Left kidney (tissue), 8 donors: Measurements from ENCODE around the gene CHCHD2. TPM values are rescaled to one million over a fixed set of nuclear protein-coding genes. Genes with fewer than 3 reads are reported as not detected.
A peak's percentile ranks its signal among the peaks of the same experiment; 100 is the strongest.
"Not testable (repeated sequence)": the region's sequence is repeated elsewhere in the genome, so short reads cannot be mapped to it uniquely, and the experiment has no call there.

Source experiments
- DNase-seq: peaks from one replicate; pipeline ENCODE4 v3.0.0-alpha.2; 2013
- long read RNA-seq, 8 donors: transcript quantifications; one replicate each; lab custom pipeline, GENCODE V29; 2026
- polyA plus RNA-seq: library from polyadenylated mRNA; unstranded; fragments of 120-200 nt; gene quantifications from one replicate; pipeline ENCODE4 v1.2.1, GENCODE V29; 2013; ENCODE audit not compliant: insufficient read length

CHCHD2 gene, protein sequence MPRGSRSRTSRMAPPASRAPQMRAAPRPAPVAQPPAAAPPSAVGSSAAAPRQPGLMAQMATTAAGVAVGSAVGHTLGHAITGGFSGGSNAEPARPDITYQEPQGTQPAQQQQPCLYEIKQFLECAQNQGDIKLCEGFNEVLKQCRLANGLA
- 208 TPM for polyA plus RNA-seq
- long read RNA-seq, donor 1, transcript CHCHD2-202 (3 exons, 694 nt): minor isoform, 20 of 423 reads
- long read RNA-seq, donor 1, transcript CHCHD2-201 (4 exons, 901 nt): major isoform, 281 of 423 reads
- long read RNA-seq, donor 1, partial matches to known transcripts: 112 of 423 reads
- long read RNA-seq, donor 1, other reads (novel, unspliced or antisense): 10 of 423 reads
- long read RNA-seq, donor 2, transcript CHCHD2-202 (3 exons, 694 nt): minor isoform, 5 of 396 reads
- long read RNA-seq, donor 2, transcript CHCHD2-201 (4 exons, 901 nt): major isoform, 270 of 396 reads
- long read RNA-seq, donor 2, partial matches to known transcripts: 106 of 396 reads
- long read RNA-seq, donor 2, other reads (novel, unspliced or antisense): 15 of 396 reads
- long read RNA-seq, donor 3, transcript CHCHD2-201 (4 exons, 901 nt): major isoform, 228 of 328 reads
- long read RNA-seq, donor 3, transcript CHCHD2-202 (3 exons, 694 nt): minor isoform, 5 of 328 reads
- long read RNA-seq, donor 3, partial matches to known transcripts: 81 of 328 reads
- long read RNA-seq, donor 3, other reads (novel, unspliced or antisense): 14 of 328 reads
- long read RNA-seq, donor 4, transcript CHCHD2-201 (4 exons, 901 nt): major isoform, 35 of 60 reads
- long read RNA-seq, donor 4, partial matches to known transcripts: 21 of 60 reads
- long read RNA-seq, donor 4, other reads (novel, unspliced or antisense): 0 of 60 reads
- long read RNA-seq, donor 5, transcript CHCHD2-201 (4 exons, 901 nt): major isoform, 535 of 711 reads
- long read RNA-seq, donor 5, transcript CHCHD2-202 (3 exons, 694 nt): minor isoform, 9 of 711 reads
- long read RNA-seq, donor 5, partial matches to known transcripts: 135 of 711 reads
- long read RNA-seq, donor 5, other reads (novel, unspliced or antisense): 32 of 711 reads
- long read RNA-seq, donor 6, transcript CHCHD2-201 (4 exons, 901 nt): major isoform, 431 of 621 reads
- long read RNA-seq, donor 6, transcript CHCHD2-202 (3 exons, 694 nt): minor isoform, 17 of 621 reads
- long read RNA-seq, donor 6, partial matches to known transcripts: 159 of 621 reads
- long read RNA-seq, donor 6, other reads (novel, unspliced or antisense): 14 of 621 reads
- long read RNA-seq, donor 7, transcript CHCHD2-201 (4 exons, 901 nt): major isoform, 440 of 601 reads
- long read RNA-seq, donor 7, transcript CHCHD2-202 (3 exons, 694 nt): minor isoform, 13 of 601 reads
- long read RNA-seq, donor 7, partial matches to known transcripts: 127 of 601 reads
- long read RNA-seq, donor 7, other reads (novel, unspliced or antisense): 21 of 601 reads
- long read RNA-seq, donor 8, transcript CHCHD2-201 (4 exons, 901 nt): major isoform, 136 of 166 reads
- long read RNA-seq, donor 8, partial matches to known transcripts: 22 of 166 reads
- long read RNA-seq, donor 8, other reads (novel, unspliced or antisense): 8 of 166 reads

DNA sequence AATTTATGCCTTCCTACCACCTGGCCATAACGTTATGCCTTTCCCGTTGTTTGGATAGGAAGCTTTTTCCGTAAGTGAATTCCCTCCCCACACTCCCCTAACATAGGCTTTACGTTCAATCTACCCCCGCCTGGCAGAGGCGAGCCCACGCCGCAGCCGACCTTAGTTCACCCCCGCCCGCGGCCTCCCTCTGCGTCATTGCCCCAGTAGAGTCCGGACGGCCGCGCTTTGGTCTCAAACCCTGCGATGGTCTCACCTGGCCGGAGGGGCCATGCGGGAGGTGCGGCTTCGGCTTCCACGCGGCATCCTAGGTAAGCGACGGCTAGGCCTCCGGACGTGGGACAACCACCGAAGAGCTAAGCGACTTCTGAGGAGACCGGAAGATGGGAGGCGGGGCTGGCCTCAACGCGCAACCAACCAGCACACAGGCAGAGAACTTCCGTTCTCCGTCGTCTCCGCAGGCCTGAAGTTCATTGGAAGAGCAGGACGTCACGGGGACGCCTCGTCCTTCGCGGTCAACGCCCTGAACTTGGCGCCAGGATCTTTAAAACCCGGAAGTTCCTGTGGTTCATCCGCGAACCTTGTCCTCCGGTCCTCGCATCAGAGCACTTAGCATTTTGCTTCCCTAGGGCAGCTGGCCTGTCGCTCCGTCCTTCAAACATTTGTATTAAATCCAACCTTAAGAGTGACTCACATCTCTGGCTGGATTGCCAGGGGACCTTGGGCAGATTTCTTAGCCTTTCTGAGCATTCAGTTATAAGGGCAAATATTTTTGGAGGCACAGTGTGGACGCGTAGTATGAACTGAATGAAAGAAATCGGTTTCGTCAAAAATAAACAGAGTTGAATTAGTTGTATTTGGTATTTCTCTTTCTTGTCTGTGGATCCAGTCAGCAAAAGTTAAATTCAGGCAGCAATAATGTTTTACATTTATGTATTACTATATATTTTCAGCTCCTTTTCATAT lies at the start of gene CHCHD2:
TSS of gene CHCHD2 (minus strand) at position 369 of the 966 bp plus-strand sequence. CDS start at position 306, 63 bp downstream.
- peak; percentile 96 for DNase-seq

DNA sequence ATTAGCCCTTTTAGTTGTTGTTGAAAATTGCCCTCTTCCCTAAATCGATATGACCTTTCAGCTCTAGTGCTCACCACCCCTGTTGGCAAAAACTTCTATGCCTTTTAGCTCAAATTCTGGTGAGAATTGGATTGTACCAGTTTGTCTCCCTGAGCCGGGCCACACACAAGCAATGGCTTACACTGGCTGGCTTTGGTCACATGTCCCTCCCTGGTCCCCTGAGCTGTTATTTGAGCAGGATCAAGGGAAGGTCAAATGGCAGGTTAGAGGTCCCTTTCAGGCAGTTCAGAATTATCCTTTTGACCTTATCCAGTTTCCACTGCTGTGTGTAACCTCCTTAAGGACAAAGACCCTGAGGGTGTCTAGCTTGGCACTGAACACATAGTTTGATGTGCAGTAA lies 24.8 kb upstream of the CHCHD2 start:
- not testable (repeated sequence) for DNase-seq

DNA sequence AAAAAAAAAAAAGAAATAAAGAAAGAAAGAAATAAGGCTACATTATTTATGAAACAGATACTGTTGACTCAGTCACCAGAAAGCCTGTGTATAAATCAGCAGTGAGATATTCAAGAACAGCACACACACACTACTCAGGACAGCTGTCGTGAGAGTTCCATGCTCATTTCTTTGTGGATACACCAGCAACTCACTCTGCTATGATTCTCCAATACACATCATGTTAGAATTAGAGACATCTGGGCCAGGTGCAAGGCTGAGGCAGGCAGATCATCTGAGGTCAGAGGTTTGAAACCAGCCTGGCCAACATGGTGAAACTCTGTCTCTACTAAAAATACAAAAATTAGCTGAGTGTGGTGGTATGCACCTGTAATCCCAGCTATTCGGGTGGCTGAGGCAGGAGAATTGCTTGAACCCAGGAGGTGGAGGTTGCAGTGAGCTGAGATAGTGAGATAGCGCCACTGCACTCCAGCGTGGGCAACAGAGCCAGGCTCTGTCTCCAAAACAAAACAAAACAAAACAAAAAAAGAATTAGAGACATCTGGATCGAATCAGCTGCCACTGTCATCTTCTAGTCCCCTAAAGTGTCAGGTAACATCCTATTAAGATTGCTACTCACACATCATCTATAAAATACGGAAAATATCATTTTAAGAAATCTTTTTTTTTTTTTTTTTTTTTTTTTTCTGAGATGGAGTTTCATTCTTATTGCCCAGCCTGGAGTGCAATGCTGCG lies 21.1 kb upstream of the CHCHD2 start:
- no peak for DNase-seq

DNA sequence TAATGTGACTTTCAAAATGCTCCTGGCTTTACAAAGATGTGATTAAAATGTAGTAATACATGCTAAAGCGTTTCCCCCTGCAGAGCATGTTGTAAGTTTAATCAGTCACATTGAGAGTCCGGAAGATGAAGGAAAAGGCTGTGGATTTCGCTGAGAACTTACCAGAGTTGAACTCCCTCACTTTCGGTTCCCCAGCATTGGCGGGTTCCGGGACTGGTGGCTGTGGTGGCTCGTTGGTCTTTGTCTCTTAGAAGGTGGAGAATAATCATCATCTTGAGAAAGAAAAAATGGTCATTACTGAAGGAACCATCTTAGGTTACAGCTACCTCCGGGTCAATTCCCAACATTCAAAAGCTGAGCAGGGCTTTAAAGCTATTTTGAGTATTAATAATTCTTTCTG lies 19.6 kb upstream of the CHCHD2 start:
- DNase-seq: no peak

DNA sequence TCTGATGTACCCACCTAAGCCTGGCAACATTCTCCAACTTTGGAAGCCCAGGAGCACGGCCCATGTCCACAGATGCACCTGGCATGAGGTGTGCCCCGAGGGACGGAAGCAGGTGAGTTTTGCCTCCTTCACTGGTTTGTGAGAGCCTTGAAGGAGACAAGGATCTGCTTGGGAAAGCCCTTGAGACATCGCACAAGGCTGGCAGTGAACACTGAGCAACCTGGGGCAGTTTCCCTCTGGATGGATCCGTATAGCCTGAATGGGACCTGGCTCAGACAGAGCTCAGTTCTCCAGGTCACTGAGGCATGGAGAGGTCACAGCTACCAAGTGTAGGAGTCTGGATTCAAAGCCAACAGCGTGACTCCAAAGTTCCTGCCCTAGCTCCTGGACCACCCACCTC lies 18.7 kb upstream of the CHCHD2 start:
- DNase-seq: no peak

DNA sequence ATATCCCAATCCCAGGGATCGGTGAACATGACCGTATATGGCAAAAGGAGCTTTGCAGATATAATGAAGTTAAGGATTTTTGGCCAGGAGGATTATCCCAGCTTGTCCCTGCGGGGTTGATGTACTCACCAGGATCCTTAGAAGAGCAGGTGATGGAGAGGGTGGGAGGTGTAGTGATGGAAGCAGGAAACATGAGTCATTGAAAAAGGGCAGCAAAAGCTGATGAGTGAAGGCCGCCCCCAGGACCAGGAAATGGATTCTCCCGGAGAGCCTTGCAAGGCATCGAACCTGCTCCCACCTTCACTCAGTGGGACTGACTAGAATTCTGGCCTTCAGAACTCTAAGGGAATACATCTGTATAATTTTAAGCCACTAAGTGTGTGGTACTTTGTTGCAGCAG lies 15.2 kb upstream of the CHCHD2 start:
- no peak for DNase-seq

DNA sequence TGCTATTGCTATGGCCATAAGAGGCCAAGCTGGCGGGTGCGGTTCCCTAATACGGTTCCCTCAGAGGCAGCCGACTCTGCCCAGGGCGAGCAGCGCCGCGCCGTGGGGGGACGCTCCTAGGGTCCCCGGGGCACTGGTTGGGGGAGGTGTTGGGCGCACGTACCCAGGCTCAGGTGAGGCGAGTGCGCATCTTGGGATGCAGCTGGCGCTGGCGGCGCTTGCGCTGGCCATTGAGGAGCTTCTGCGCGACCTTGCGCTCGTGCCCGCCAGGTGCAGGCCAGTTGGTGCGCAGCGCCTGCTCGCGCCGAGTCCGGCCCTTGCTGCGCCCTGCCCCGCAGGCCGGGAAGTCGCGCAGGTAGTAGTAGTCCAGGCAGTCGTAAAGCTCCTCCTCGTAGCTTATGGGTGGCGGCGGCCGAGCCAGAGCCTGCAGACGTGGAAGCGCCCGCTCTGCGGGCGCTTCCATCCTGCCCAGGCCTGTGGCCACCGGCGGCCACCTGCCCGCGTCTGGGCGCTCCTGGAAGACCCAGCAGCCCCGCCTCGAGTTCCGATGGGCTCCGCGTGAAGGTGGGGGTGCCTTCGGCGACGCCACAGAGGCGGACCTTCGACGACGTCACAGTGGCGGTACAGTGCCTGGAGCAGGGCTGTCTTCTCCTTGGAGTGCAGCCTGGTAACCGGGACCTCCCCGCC lies 9.7 kb upstream of the CHCHD2 start, which contains the start of gene NUPR2:
TSS of gene NUPR2 (minus strand) at position 566 of the 687 bp plus-strand sequence. CDS start at position 463, 103 bp downstream.
- peak; percentile 12 for DNase-seq

DNA sequence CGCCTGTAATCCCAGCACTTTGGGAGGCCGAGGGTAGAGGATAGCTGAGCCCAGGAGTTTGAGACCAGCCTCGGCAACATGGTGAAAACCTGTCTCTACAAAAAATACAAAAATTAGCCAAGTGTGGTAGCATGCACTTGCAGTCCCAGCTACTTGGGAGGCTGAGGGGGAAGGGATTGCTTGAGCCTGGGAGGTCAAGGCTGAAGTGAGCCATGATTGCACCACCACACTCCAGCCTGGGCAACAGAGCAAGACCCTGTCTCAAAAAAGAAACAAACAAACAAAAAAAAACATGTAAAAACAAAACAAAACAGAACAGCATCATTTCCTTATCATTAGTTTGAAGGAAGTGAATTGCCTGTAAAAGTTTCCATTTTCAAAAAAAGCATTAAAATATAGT lies 6.0 kb upstream of the CHCHD2 start:
- DNase-seq: not testable (repeated sequence)

DNA sequence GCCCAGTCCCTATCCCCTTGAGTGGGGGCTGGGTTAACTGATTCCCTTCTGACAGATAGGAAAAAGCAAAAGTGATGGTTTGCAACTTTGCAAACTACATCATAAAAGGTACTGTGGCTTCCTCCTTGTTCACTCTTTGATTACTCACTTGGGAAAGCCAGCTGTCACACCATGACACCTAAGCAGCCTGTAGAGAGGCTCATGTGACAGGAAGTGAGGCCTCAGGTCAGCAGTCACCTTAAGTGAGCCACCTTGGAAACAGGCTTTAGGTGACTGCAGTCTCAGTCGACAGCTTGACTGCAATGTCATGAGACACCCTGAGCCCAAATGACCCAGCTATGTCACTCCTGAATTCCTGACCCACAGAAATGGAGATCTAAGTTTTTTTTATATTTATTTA lies 4.3 kb upstream of the CHCHD2 start:
- DNase-seq: no peak

DNA sequence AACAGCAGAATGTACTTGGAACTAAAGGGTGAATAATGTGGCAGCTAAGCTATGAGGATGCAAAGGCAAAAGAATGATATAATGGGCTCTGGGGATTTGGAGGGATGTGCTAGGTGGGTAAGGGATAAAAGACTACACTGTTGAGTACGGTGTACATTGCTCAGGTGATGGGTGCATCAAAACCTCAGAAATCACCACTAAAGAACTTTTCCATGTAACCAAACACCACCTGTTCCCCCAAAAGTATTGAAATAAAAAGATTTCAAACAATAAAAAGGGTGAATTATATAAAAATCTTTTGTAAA lies 1.6 kb upstream of the CHCHD2 start:
- no peak for DNase-seq

DNA sequence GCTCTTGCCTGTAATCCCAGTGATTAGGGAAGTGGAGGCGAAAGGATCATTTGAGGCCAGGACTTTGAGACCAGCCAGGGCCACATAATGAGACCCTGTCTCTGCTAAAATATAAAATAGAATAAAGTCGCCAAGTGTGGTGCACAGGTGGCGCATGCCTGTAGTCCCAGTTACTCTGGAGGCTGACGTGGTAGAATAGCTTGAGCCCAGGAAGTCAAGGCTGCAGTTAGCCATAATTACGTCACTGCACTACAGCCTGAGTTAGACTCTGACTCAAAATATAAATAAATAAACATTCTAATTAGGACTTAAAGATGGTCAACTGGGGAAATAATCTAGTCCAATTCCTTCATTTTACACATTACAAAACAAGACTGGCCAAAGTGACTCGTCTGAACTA lies 768 bp downstream of the CHCHD2 start:
- peak; percentile 24 for DNase-seq

DNA sequence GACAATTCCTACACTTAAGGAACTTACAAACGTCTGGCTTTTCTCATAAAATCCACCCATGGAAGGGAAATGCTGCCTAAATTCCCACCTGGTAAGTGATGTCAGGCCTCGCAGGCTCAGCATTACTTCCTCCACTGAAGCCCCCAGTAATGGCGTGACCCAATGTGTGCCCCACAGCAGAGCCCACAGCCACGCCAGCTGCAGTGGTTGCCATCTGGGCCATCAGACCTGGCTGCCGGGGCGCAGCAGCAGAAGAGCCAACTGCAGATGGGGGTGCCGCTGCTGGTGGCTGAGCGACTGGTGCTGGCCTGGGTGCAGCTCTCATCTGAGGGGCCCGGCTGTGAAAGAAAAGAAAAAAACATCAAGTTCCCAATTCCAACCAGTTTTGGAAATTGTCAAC lies 2.1 kb downstream of the CHCHD2 start:
- not testable (repeated sequence) for DNase-seq

DNA sequence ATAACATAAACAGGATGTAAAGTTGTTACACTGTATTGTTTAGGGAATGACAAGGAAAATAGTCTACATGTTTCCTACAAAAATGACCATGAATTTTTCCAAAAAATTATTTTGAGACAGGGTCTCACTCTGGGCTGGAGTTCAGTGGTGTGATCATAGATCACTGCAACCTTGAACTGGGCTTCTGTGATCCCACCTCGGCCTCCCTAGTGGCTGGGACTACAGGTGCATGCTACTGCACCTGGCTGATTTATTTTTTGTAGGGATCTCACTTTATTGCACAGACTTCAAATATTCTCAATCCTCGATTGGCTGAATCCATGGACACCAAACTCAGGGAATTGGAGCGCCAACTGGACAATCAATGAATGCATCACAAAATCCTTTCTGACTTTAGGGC lies 6.6 kb downstream of the CHCHD2 start:
- no peak for DNase-seq

DNA sequence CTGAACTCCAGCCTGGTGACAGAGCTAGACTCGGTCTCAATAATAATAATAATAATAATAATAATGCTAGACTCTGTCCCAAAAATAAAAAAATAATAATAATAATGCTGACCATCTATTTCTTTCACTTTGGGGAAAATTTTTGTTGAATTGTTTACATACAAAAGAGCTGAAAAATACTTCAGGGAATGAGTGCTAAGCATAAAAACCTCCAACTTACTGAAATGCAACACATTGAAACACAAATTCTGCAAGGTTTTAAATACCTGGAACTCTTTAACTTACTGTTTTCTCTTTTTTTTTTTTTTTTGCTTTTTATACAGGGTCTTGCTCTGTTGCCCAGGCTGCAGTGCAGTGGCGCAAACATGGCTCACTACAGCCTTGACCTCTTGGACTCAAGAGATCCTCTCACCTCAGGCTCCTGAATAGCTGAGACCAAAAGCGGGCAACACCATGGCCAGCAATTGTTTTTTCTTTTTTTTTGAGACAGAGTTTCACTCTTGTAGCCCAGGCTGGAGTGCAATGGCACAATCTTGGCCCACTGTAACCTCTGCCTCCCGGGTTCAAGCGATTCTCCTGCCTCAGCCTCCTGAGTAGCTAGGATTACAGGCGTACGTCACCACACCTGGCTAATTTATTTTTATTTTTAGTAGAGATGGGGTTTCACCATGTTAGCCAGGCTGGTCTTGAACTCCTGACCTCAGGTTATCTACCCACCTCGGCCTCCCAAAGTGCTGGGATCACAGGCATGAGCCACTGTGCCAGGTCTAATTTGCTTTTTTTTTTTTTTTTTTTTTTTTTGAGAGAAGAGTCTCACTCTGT lies 7.9 kb downstream of the CHCHD2 start:
- not testable (repeated sequence) for DNase-seq

DNA sequence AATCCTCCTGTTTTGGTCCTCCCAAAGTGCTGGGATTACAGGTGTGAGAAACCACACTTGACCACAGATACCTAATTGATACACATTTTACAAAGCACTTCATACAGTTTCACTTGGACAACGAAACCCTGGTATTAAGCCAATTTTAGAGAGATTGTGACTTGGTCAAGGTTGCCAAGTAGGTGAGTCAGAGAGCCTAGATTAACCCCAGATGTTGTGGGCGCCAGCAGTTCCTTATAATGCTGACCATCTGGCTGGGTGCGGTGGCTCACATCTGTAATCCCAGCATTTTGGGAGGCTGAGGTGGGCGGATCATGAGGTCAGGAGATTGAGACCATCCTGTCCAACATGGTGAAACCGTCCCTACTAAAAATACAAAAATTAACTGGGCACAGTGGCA lies 8.6 kb downstream of the CHCHD2 start:
- no peak for DNase-seq

DNA sequence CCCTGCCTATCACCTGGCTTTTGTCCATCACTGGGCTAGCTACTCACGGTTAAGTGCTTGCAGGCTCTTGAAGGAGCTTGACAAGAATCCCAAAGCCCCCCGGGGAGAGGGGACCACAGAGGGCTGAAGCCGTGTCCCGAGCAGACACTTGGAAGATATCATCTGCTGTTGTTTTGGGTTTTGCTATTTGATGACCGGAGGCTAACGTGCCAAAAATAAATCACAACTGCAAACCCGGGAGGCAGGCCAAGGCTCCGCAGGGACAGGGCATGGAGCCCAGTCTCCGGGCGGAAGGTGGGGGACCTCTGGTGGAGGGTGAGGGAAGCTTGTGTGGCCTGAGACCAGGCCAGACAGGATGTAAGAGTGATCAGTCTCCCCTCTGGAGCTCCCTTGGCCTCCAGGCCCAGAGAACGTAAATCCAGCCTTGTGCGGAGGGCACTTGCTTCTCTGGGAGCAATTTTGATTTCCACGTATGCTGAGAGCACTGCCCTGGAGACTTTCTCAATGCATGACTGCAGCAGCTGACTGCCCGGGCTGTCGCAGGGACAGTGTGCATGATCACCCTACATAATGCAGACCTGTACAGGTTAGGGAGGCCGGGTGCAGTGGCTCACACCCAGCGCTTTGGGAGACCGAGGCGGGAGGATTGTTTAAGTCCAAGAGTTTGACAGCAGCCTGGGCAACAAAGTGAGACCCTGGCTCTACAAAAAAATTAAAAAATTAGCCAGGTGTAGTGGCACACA lies 13.3 kb downstream of the CHCHD2 start, which contains the start of gene PHKG1:
TSS of gene PHKG1 (minus strand) at position 164 of the 743 bp plus-strand sequence. CDS start 4,011 bp downstream, outside the sequence.
- DNase-seq: no peak

DNA sequence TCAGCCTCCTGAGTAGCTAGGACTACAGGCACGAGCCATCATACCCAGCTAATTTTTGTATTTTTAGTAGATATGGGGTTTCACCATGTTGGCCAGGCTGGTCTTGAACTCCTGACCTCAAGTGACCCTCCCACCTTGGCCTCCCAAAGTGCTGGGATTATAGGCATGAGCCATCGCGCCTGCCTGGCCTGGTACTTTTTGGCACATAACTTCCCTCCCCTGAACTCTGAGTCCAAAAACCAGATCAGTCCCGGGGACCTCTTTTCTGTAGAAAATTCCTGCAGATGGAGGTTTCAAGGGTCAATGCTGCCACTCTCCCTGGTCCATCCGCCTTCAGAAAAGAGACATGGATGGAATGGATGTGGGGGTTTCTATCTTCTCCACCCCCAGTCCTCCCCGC lies 13.9 kb downstream of the CHCHD2 start:
- not testable (repeated sequence) for DNase-seq
